Bone marrow (tissue), 2 donors: Measurements from ENCODE around the gene UBE2J2.

ENCODE experiments used
- DNase-seq, 2 donors: peaks; one replicate each; lab custom pipeline; 2025; lab: John Stamatoyannopoulos, UW

UBE2J2 gene

GRCh38 chr1:1239614-1240347 lies 33.9 kb downstream of the UBE2J2 start:
- no peak for DNase-seq

GRCh38 chr1:1239227-1239613 lies 34.4 kb downstream of the UBE2J2 start:
- no peak for DNase-seq

- DNase-seq: no peak
These were observed 34.9 kb downstream of the UBE2J2 start for GRCh38 chr1:1238702-1239178.

GRCh38 chr1:1237874-1238701 lies 35.6 kb downstream of the UBE2J2 start:
- no peak for DNase-seq

GRCh38 chr1:1236945-1237873 lies 36.4 kb downstream of the UBE2J2 start:
- DNase-seq: no peak

GRCh38 chr1:1236176-1236763 lies 37.4 kb downstream of the UBE2J2 start:
- DNase-seq: no peak

GRCh38 chr1:1235016-1235744 lies 38.5 kb downstream of the UBE2J2 start:
- DNase-seq: no peak

- DNase-seq: no peak
These were observed 39.4 kb downstream of the UBE2J2 start for GRCh38 chr1:1234180-1234808.

- no peak for DNase-seq
These were observed 40.1 kb downstream of the UBE2J2 start for GRCh38 chr1:1233567-1233892.

GRCh38 chr1:1232796-1233566 lies 40.7 kb downstream of the UBE2J2 start:
- DNase-seq: no peak

- DNase-seq: no peak
These were observed 41.4 kb downstream of the UBE2J2 start, which contains the start of gene B3GALT6 for GRCh38 chr1:1232208-1232795. TSS of gene B3GALT6 (plus strand) at chr1:1232237. CDS start at chr1:1232279, 42 bp downstream.

GRCh38 chr1:1231400-1232207 lies 42.0 kb downstream of the UBE2J2 start, which contains the start of gene SDF4:
TSS of gene SDF4 (minus strand) at chr1:1232001. CDS start at chr1:1228772, 3,229 bp downstream.
- DNase-seq: peak; percentile 78 to 86

GRCh38 chr1:1230656-1231399 lies 42.8 kb downstream of the UBE2J2 start:
- DNase-seq: no peak

- no peak for DNase-seq
These were observed 43.9 kb downstream of the UBE2J2 start for GRCh38 chr1:1229770-1230169.

GRCh38 chr1:1228596-1229321 lies 44.9 kb downstream of the UBE2J2 start:
- no peak for DNase-seq

- no peak for DNase-seq
These were observed 45.5 kb downstream of the UBE2J2 start for GRCh38 chr1:1228187-1228586.

GRCh38 chr1:1227386-1227785 lies 46.3 kb downstream of the UBE2J2 start:
- DNase-seq: no peak
